HEK293 (cell line): ENCODE results near the gene SYTL2.

Experiments
- CTCF ChIA-PET: fragments of 350-600 bp; formaldehyde crosslinking; extraction: SDS; loops from one replicate; lab custom pipeline; 2021; ENCODE audit warnings: antibody characterized with exemption; lab: Yijun Ruan, JAX
- POLR2A ChIA-PET: fragments of 300-600 bp; formaldehyde crosslinking; extraction: SDS; loops from one replicate; lab custom pipeline; 2020; ENCODE audit warnings: antibody characterized with exemption, inconsistent platforms; lab: Yijun Ruan, JAX
- H3K27ac ChIP-seq: fragments of 200-500 bp; sonication (Bioruptor generic); 2 replicates; pipeline ENCODE4 v1.5.1; 2014; ENCODE audit warnings: low read depth, low read length, control low read depth, inconsistent platforms; ENCODE audit errors: extremely low read depth
- H3K36me3 ChIP-seq, 2 experiments: fragments of 200-500 bp in 1 of 2; sonication (Bioruptor generic) in 1 of 2; 1 replicate in 1 of 2; 2 replicates in 1 of 2; pipeline ENCODE4 v1.5.1; 2014 to 2017; ENCODE audit warnings: inconsistent platforms in 2 of 2, low read length in 2 of 2; ENCODE audit not compliant: control insufficient read depth in 2 of 2, insufficient read depth in 1 of 2
- H3K4me1 ChIP-seq: fragments of 200-500 bp; sonication (Bioruptor generic); 2 replicates; pipeline ENCODE4 v1.5.1; 2014; ENCODE audit warnings: mild to moderate bottlenecking, low read length, inconsistent platforms; ENCODE audit not compliant: control insufficient read depth, insufficient read depth
- H3K4me3 ChIP-seq: 2 replicates; pipeline ENCODE4 v1.5.1; 2011; ENCODE audit warnings: low read depth, mild to moderate bottlenecking, control low read depth, low read length, moderate library complexity
- H3K9me3 ChIP-seq: fragments of 200-500 bp; sonication (Bioruptor generic); 2 replicates; pipeline ENCODE4 v1.5.1; 2014; ENCODE audit warnings: low read depth, low read length, inconsistent platforms; ENCODE audit not compliant: control insufficient read depth, insufficient read depth
- CTCF ChIP-seq: fragments of 450-650 bp; formaldehyde crosslinking; IDR thresholded peaks from 2 replicates; pipeline ENCODE4 v1.5.1; 2016; ENCODE audit warnings: missing biosample characterization, missing genetic modification characterization
- EGR2 ChIP-seq: fragments of 450-650 bp; formaldehyde crosslinking; IDR thresholded peaks from 2 replicates; pipeline ENCODE4 v1.5.1; 2016; ENCODE audit warnings: low read depth, missing biosample characterization, missing genetic modification characterization
- KLF9 ChIP-seq: fragments of 450-650 bp; formaldehyde crosslinking; IDR thresholded peaks from 2 replicates; pipeline ENCODE4 v1.5.1; 2016; ENCODE audit warnings: missing biosample characterization, missing genetic modification characterization, low read depth
- PRDM1 ChIP-seq: fragments of 450-650 bp; formaldehyde crosslinking; IDR thresholded peaks from 2 replicates; pipeline ENCODE4; 2016; ENCODE audit warnings: missing biosample characterization, missing genetic modification characterization
- PRDM4 ChIP-seq: fragments of 450-650 bp; formaldehyde crosslinking; IDR thresholded peaks from 2 replicates; pipeline ENCODE4 v1.5.1; 2017; ENCODE audit warnings: missing biosample characterization, missing genetic modification characterization
- PRDM6 ChIP-seq: fragments of 450-650 bp; formaldehyde crosslinking; IDR thresholded peaks from 2 replicates; pipeline ENCODE4 v1.5.1; 2017; ENCODE audit warnings: missing biosample characterization, missing genetic modification characterization
- TRIM28 ChIP-seq: IDR thresholded peaks from 2 replicates; pipeline ENCODE4 v1.6.1; 2011; ENCODE audit warnings: low read length, control low read depth, borderline replicate concordance
- YY1 ChIP-seq: fragments of 450-650 bp; formaldehyde crosslinking; IDR thresholded peaks from 2 replicates; pipeline ENCODE4 v1.5.1; 2018; ENCODE audit warnings: missing biosample characterization, missing genetic modification characterization
- ZBTB11 ChIP-seq: fragments of 450-650 bp; formaldehyde crosslinking; conservative IDR thresholded peaks from 2 replicates; pipeline ENCODE4 v1.5.1; 2016; ENCODE audit warnings: low read depth, missing biosample characterization, missing genetic modification characterization
- ZNF16 ChIP-seq: fragments of 450-650 bp; formaldehyde crosslinking; IDR thresholded peaks from 2 replicates; pipeline ENCODE4 v1.5.1; 2016; ENCODE audit warnings: low read depth, missing biosample characterization, missing genetic modification characterization
- ZNF18 ChIP-seq: fragments of 450-650 bp; formaldehyde crosslinking; IDR thresholded peaks from 2 replicates; pipeline ENCODE4 v1.5.1; 2016; ENCODE audit warnings: missing biosample characterization, missing genetic modification characterization
- ZNF202 ChIP-seq: fragments of 450-650 bp; formaldehyde crosslinking; IDR thresholded peaks from 2 replicates; pipeline ENCODE4 v1.5.1; 2016; ENCODE audit warnings: missing biosample characterization, missing genetic modification characterization, borderline replicate concordance
- ZNF23 ChIP-seq: fragments of 450-650 bp; formaldehyde crosslinking; IDR thresholded peaks from 2 replicates; pipeline ENCODE4 v1.5.1; 2016; ENCODE audit warnings: missing biosample characterization, missing genetic modification characterization, borderline replicate concordance
- ZNF654 ChIP-seq: fragments of 450-650 bp; formaldehyde crosslinking; IDR thresholded peaks from 2 replicates; pipeline ENCODE4 v1.5.1; 2016; ENCODE audit warnings: low read depth, missing biosample characterization, missing genetic modification characterization
- ZNF658 ChIP-seq: fragments of 450-650 bp; formaldehyde crosslinking; IDR thresholded peaks from 2 replicates; pipeline ENCODE4; 2016; ENCODE audit warnings: missing biosample characterization, missing genetic modification characterization

Gene SYTL2

GRCh38 chr11:85827748-85828639, 17.1 kb upstream of the SYTL2 start (continued):
- TF ChIP-seq PRDM4 (peak; percentile 89), PRDM1 (peak; percentile 20; the same call in 1 of the 2 replicates)

GRCh38 chr11:85826116-85826855, 15.3 kb upstream of the SYTL2 start:
- TF ChIP-seq ZNF654 (tag by site-specific recombination) (0 out of 2 replicates have a peak, but pooled peaks have one; percentile 12), CTCF (peak; percentile 16; the same call in 1 of the 2 replicates), YY1 (no peak), PRDM1 (peak; percentile 80)
- no peak overlapping the region for H3K27ac ChIP-seq
- POLR2A ChIA-PET, result no interaction called here
- CTCF ChIA-PET, result interaction anchor here (0.7 to 3.2 kb wide), 8 partner anchors 12 to 405 kb away, joined by 3 to 21 read pairs (median 4); partner anchors contain the start of gene CCDC83
- no peak overlapping the region for H3K4me3 ChIP-seq
- H3K36me3 ChIP-seq, result no peaks in the 10 kb centered on the region
- H3K9me3 ChIP-seq, result no peaks in the 10 kb centered on the region
- peaks cover 10% of the 10 kb centered on the region for H3K4me1 ChIP-seq

- CTCF ChIA-PET, result interaction anchor here (0.6 to 3.2 kb wide), 11 partner anchors 11 to 435 kb away, joined by 3 to 21 read pairs (median 4); partner anchors contain the start of gene CCDC83
- TF ChIP-seq ZNF658, result no peak
- TF ChIP-seq ZNF202 (tag by site-specific recombination), result no peak
- no peak for TF ChIP-seq ZNF16
- no peak for TF ChIP-seq EGR2 (tag by site-specific recombination)
- TF ChIP-seq, all 188 proteins: peak for 0
- H3K4me3 ChIP-seq, result no peak overlapping the region
- POLR2A ChIA-PET, result interaction anchor here (0.7 kb wide), 1 partner anchor 1129 kb away, joined by 4 read pairs; no protein-coding TSS in a partner anchor
- no peak overlapping the region for H3K27ac ChIP-seq
- no peaks in the 10 kb centered on the region for H3K9me3 ChIP-seq
- peaks cover 10% of the 10 kb centered on the region for H3K4me1 ChIP-seq
- no peaks in the 10 kb centered on the region for H3K36me3 ChIP-seq
Observed at GRCh38 chr11:85825616-85826015, 14.7 kb upstream of the SYTL2 start.

- Histone ChIP-seq H3K36me3 (no peaks in the 10 kb centered on the region), H3K4me3 (no peak overlapping the region), H3K27ac (no peak overlapping the region), H3K4me1 (peaks cover 9% of the 10 kb centered on the region), H3K9me3 (no peaks in the 10 kb centered on the region)
- CTCF ChIA-PET, result interaction anchor here (0.6 to 1.2 kb wide), 4 partner anchors 14 to 652 kb away, joined by 3 to 4 read pairs (median 3); no protein-coding TSS in a partner anchor
- POLR2A ChIA-PET, result no interaction called here
- no peak for TF ChIP-seq ZNF18 (tag by site-specific recombination)
- no peak for TF ChIP-seq TRIM28
- no peak for TF ChIP-seq ZBTB11
- TF ChIP-seq ZNF23, result no peak
- no peak for TF ChIP-seq KLF9 (tag by site-specific recombination)
- no peak for TF ChIP-seq PRDM6 (tag by site-specific recombination)
Observed at GRCh38 chr11:85823816-85824215, 12.9 kb upstream of the SYTL2 start.
